Caco-2 (cell line): Measurements from ENCODE around the gene FBLN5. TPM values are rescaled to one million over a fixed set of nuclear protein-coding genes. Genes with fewer than 3 reads are reported as not detected.

Experiments
- BruUV-seq: library from RNA; stranded (reverse); fragments of 400-500 nt; replicated peaks from 2 replicates; lab custom pipeline; 2021; lab: Mats Ljungman, UMichigan
- CTCF ChIA-PET: fragments of 300-600 bp; sonication (Branson Sonifier 250); formaldehyde crosslinking; loops from one replicate; lab custom pipeline; 2022; ENCODE audit warnings: antibody characterized with exemption; lab: Charles Lee
- POLR2A ChIA-PET: fragments of 300-600 bp; sonication (Branson Sonifier 250); formaldehyde crosslinking; loops from one replicate; lab custom pipeline; 2022; ENCODE audit warnings: antibody characterized with exemption; lab: Charles Lee
- DNase-seq, 2 experiments: peaks; one replicate each; pipeline versions ENCODE4 v3.0.0 to v3.0.0-alpha.2; 2020 to 2022
- H3K27me3 ChIP-seq: replicated peaks from 2 replicates; pipeline ENCODE4 v1.6.0; 2011; ENCODE audit warnings: low read length; ENCODE audit not compliant: control insufficient read depth, insufficient read depth
- H3K36me3 ChIP-seq: 2 replicates; pipeline ENCODE4 v1.5.1; 2011; ENCODE audit warnings: low read length; ENCODE audit not compliant: control insufficient read depth, insufficient read depth
- H3K4me1 ChIP-seq: fragments of 250-450 bp; sonication (Bioruptor Pico); 2 replicates; pipeline ENCODE4 v1.5.1; 2020; ENCODE audit warnings: mild to moderate bottlenecking
- H3K4me3 ChIP-seq: 2 replicates; pipeline ENCODE4 v1.5.1; 2011; ENCODE audit warnings: low read depth, mild to moderate bottlenecking, control low read depth, low read length
- H3K9me3 ChIP-seq: fragments of 250-450 bp; sonication (Bioruptor Pico); 2 replicates; pipeline ENCODE4 v1.5.1; 2020; ENCODE audit warnings: mild to moderate bottlenecking, moderate library complexity
- H3K27ac Mint-ChIP-seq: one replicate; pipeline ENCODE4 v1.8.0; 2022; ENCODE audit warnings: mixed read lengths; ENCODE audit not compliant: unreplicated experiment
- H3K27me3 Mint-ChIP-seq: one replicate; pipeline ENCODE4 v1.8.0; 2022; ENCODE audit warnings: mixed read lengths; ENCODE audit not compliant: insufficient read depth, unreplicated experiment
- H3K36me3 Mint-ChIP-seq: one replicate; pipeline ENCODE4 v1.8.0; 2022; ENCODE audit warnings: mild to moderate bottlenecking, mixed read lengths; ENCODE audit not compliant: insufficient read depth, unreplicated experiment
- H3K4me1 Mint-ChIP-seq: one replicate; pipeline ENCODE4 v1.8.0; 2022; ENCODE audit warnings: low read depth, mixed read lengths; ENCODE audit not compliant: unreplicated experiment
- H3K4me3 Mint-ChIP-seq: one replicate; pipeline ENCODE4 v1.8.0; 2022; ENCODE audit warnings: mild to moderate bottlenecking, moderate library complexity, mixed read lengths; ENCODE audit not compliant: unreplicated experiment
- H3K9me3 Mint-ChIP-seq: one replicate; pipeline ENCODE4 v1.8.0; 2022; ENCODE audit warnings: mixed read lengths; ENCODE audit not compliant: unreplicated experiment
- intact Hi-C: fragments of 100-400 bp; cut with micrococcal nuclease; formaldehyde crosslinking; loops from one replicate; pipeline ENCODE4 v1.10.0; 2022; ENCODE audit not compliant: unreplicated experiment
- total RNA-seq: library from RNA; stranded (reverse); gene quantifications from 2 replicates; pipeline ENCODE4 v1.2.3, GENCODE V29; 2022
- TF ChIP-seq, protein P1 (sequence below), 2 experiments: fragments of 200-600 bp in 1 of 2; IDR thresholded peaks; 1 replicate in 1 of 2; 2 replicates in 1 of 2; pipeline versions ENCODE4 v1.5.1 to v1.8.0; 2011 to 2022; ENCODE audit warnings: antibody characterized with exemption in 1 of 2, control low read depth in 1 of 2, inconsistent platforms in 1 of 2, low read depth in 1 of 2, low read length in 1 of 2, mild to moderate bottlenecking in 1 of 2, moderate library complexity in 1 of 2; ENCODE audit not compliant: insufficient read depth in 1 of 2, severe bottlenecking in 1 of 2, unreplicated experiment in 1 of 2

The FBLN5 gene
- total RNA-seq, 1 experiment from 2014 or later = 13.9 TPM

DNA sequence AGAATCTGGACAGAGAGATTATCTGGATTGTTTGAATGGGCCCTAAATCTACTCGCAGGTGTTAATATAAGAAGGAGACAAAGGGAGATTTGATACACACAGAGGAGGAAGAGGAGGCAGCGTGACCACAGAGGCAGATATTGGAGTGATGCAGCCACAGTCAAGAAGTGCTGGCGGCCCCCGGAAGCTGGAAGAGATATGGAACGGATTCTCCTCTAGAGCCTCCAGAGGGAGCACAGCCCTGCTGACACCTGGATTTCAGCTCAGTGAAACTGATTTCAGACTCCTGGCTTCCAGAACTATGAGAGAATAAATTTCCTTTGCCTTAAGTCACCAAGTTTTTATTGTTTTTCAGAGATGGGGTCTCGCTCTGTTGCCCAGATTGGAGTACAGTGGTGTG is 71.0 kb downstream of the FBLN5 start:
- no TSS peak for BruUV-seq
- no peak overlapping the region for H3K4me3 ChIP-seq
- H3K4me3 Mint-ChIP-seq = no peak overlapping the region
- ChIA-PET CTCF (interaction anchor here (0.6 to 1.4 kb wide), 2 partner anchors 120 to 312 kb away, joined by 3 to 6 read pairs; no protein-coding TSS in a partner anchor), POLR2A (no interaction called here)
- H3K9me3 Mint-ChIP-seq = no peaks in the 10 kb centered on the region
- TF ChIP-seq, protein P1, sequence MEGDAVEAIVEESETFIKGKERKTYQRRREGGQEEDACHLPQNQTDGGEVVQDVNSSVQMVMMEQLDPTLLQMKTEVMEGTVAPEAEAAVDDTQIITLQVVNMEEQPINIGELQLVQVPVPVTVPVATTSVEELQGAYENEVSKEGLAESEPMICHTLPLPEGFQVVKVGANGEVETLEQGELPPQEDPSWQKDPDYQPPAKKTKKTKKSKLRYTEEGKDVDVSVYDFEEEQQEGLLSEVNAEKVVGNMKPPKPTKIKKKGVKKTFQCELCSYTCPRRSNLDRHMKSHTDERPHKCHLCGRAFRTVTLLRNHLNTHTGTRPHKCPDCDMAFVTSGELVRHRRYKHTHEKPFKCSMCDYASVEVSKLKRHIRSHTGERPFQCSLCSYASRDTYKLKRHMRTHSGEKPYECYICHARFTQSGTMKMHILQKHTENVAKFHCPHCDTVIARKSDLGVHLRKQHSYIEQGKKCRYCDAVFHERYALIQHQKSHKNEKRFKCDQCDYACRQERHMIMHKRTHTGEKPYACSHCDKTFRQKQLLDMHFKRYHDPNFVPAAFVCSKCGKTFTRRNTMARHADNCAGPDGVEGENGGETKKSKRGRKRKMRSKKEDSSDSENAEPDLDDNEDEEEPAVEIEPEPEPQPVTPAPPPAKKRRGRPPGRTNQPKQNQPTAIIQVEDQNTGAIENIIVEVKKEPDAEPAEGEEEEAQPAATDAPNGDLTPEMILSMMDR (IDR thresholded peaks at IDR 0.05; ENCODE audit: insufficient read depth in 1 of 2, low read depth in 1 of 2, low read length in 1 of 2, severe bottlenecking in 1 of 2, unreplicated experiment in 1 of 2) = no peak
- H3K4me1 Mint-ChIP-seq = peaks cover 15% of the 10 kb centered on the region
- no peak overlapping the region for H3K27ac Mint-ChIP-seq
- H3K9me3 ChIP-seq = no peaks in the 10 kb centered on the region
- H3K4me1 ChIP-seq = peaks cover 15% of the 10 kb centered on the region
- no peaks in the 10 kb centered on the region for H3K27me3 ChIP-seq
- no peaks in the 10 kb centered on the region for H3K36me3 ChIP-seq
- intact Hi-C loops = no loop called here
- no peak for DNase-seq
- H3K27me3 Mint-ChIP-seq = no peaks in the 10 kb centered on the region
- no peaks in the 10 kb centered on the region for H3K36me3 Mint-ChIP-seq

DNA sequence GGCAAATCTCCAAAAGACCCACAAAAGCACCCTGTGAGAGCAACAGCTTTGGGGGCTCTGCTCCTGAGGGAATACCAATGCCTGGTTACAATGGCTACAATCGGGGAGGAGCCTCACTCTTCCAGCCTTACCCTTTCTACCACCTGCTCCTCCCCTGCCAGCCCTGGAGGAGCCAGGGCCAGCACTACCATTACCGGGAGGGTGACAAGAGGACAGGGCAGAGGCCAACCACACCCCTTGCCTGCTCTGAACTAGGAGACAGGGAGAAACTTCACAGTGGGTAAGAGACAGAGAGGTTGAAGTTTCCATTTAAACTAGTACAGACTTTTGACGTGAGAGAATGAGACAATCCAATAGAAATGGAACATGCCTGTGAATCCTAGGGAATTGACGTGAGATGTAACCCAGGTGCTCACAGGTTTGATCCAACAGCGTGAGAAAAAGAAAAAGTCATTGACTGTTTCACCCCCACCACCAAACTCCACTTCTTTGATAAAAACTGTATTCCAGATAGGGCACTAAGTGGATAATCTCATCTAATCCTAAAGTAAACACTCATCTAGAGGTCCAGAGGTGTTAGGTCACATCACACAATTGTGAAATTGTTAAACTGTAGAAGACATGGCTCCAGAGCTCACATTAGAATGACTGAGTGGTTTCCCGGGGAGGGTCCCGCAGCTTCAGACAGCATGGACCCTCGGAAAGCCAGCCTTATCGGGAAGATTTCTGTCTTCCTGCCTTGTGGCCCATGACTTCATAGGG is 71.8 kb downstream of the FBLN5 start:
- no peak overlapping the region for H3K4me3 ChIP-seq
- Mint-ChIP-seq H3K27me3 (no peaks in the 10 kb centered on the region), H3K27ac (no peak overlapping the region), H3K4me3 (peak overlapping the region; percentile 32), H3K36me3 (no peaks in the 10 kb centered on the region), H3K9me3 (no peaks in the 10 kb centered on the region), H3K4me1 (peaks cover 15% of the 10 kb centered on the region)
- peak in 1 of 2 experiments; percentile 12 for DNase-seq
- BruUV-seq = no TSS peak
- no peaks in the 10 kb centered on the region for H3K36me3 ChIP-seq
- POLR2A ChIA-PET = no interaction called here
- CTCF ChIA-PET = interaction anchor here (0.7 to 1.4 kb wide), 2 partner anchors 74 to 121 kb away, joined by 3 to 6 read pairs; no protein-coding TSS in a partner anchor
- intact Hi-C loops = no loop called here
- H3K27me3 ChIP-seq = no peaks in the 10 kb centered on the region
- peaks cover 15% of the 10 kb centered on the region for H3K4me1 ChIP-seq
- TF ChIP-seq, protein P1 (IDR thresholded peaks at IDR 0.05; ENCODE audit: insufficient read depth in 1 of 2, low read depth in 1 of 2, low read length in 1 of 2, severe bottlenecking in 1 of 2, unreplicated experiment in 1 of 2) = no peak
- H3K9me3 ChIP-seq = no peaks in the 10 kb centered on the region

DNA sequence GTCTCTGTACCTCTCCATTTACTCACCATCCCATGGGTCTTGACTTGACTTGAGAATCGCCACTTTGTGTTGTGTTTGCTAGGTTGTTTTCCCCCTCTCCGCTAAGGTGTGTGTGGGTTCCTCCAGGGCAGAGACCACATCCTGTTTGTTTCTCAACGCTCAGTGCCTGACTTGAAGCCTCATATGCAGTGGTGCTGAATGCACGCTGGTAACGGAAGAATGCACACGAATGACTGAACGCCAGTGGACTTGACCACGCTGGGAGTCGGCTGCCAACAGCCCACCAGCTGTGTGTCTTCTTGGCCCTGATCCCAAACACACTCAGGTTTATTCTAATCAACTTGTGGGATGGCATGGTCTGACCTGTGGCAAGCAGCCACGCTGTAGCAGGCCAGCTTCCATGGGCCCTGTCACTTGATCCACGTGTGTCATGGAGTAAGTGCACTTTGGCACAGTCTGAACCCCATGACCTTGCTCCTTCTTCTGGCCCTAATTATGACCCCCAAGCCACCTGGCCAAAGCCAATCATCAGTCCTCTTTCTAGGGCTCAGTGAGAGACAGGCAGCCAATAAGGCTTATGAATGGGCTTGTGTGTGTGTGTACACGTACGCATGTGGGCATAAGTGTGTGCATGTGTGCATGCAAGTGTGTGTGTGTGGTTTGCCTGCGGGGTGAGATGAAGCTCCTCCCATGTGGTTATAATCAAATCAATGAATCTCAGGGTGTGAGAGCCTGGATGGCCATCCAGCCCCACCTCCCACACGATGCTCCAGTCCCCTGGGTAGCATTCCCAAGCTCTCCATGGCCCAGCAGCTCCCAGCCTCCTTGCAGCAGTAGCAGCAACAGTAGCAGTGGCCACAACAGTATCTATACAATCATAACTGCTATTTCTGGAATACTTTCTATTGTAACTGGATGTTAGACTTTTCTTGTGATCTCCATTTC is 73.8 kb downstream of the FBLN5 start:
- ChIA-PET POLR2A (no interaction called here), CTCF (interaction anchor here (0.5 kb wide), 1 partner anchor 38 kb away, joined by 3 read pairs; no protein-coding TSS in a partner anchor)
- intact Hi-C loops = no loop called here
- Mint-ChIP-seq H3K4me3 (no peak overlapping the region), H3K27me3 (no peaks in the 10 kb centered on the region), H3K4me1 (peaks cover 30% of the 10 kb centered on the region), H3K27ac (no peak overlapping the region), H3K36me3 (no peaks in the 10 kb centered on the region), H3K9me3 (no peaks in the 10 kb centered on the region)
- Histone ChIP-seq H3K4me3 (no peak overlapping the region), H3K4me1 (peaks cover 22% of the 10 kb centered on the region), H3K9me3 (no peaks in the 10 kb centered on the region), H3K27me3 (no peaks in the 10 kb centered on the region), H3K36me3 (no peaks in the 10 kb centered on the region)
- DNase-seq = no peak
- BruUV-seq = no TSS peak
- TF ChIP-seq, protein P1 (IDR thresholded peaks at IDR 0.05; ENCODE audit: insufficient read depth in 1 of 2, low read depth in 1 of 2, low read length in 1 of 2, severe bottlenecking in 1 of 2, unreplicated experiment in 1 of 2) = no peak
